ENCODE measurements around the gene ADAMTSL5.

ADAMTSL5 gene, protein sequence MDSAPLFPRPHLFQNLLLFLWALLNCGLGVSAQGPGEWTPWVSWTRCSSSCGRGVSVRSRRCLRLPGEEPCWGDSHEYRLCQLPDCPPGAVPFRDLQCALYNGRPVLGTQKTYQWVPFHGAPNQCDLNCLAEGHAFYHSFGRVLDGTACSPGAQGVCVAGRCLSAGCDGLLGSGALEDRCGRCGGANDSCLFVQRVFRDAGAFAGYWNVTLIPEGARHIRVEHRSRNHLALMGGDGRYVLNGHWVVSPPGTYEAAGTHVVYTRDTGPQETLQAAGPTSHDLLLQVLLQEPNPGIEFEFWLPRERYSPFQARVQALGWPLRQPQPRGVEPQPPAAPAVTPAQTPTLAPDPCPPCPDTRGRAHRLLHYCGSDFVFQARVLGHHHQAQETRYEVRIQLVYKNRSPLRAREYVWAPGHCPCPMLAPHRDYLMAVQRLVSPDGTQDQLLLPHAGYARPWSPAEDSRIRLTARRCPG

DNA sequence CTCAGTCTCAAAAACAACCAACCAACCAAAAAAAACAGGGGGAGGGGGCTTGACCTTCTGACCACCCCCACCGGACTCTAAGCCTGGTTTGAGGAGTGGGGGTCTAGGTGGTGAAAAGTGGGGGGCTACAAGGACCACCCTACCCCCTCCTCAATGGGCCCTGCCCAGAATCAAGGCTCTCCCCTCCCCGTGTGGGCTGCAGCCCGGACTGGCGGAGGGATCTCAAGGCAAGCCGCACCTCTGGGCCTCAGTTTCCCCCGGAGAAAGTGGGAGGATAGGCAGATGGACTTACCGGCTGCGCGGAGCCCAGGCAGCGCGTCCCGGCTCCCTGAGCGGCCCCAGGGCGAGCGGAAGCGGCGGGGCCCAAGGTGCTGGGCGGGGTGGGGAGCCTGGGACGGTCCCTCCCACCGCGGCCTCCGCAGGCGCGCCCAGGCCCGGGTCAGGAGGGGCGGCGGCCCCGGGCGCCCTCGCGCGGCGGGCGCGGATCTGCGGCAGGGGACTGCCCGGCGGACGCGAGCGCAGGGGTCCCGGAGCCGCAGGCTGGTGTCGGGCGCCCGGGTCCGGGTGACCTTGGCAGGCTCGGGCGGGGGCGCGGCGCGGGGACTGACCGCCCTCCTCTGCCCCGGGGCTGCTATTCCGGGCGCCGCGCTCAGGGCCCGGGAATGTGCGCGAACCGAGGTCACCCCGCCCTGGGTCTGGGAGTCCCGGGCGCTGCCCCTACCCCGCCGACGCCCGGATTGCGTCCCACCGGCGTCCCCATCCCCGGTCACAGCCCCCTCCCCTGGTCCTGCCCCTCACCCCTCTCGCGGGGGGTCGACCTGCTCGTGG is at the start of gene ADAMTSL5:
TSS of gene ADAMTSL5 (minus strand) at position 349 of the 828 bp plus-strand sequence. CDS start 2,076 bp downstream, outside the sequence.
- Histone ChIP-seq H3K36me3 (no peaks in the 10 kb centered on the region), H3K9me3 (peaks cover 0 to 8% (median 0%) of the 10 kb centered on the region in 3 donors), H3K4me1 (peaks cover 0 to 33% (median 15%) of the 10 kb centered on the region in 4 donors), H3K27ac (peak within 1 kb of the TSS; percentile 15 to 51), H3K27me3 (peaks cover 0 to 61% of the 10 kb centered on the region in 2 donors), H3K4me3 (peak within 1 kb of the TSS; percentile 44 to 59)
- TF ChIP-seq, protein P1, sequence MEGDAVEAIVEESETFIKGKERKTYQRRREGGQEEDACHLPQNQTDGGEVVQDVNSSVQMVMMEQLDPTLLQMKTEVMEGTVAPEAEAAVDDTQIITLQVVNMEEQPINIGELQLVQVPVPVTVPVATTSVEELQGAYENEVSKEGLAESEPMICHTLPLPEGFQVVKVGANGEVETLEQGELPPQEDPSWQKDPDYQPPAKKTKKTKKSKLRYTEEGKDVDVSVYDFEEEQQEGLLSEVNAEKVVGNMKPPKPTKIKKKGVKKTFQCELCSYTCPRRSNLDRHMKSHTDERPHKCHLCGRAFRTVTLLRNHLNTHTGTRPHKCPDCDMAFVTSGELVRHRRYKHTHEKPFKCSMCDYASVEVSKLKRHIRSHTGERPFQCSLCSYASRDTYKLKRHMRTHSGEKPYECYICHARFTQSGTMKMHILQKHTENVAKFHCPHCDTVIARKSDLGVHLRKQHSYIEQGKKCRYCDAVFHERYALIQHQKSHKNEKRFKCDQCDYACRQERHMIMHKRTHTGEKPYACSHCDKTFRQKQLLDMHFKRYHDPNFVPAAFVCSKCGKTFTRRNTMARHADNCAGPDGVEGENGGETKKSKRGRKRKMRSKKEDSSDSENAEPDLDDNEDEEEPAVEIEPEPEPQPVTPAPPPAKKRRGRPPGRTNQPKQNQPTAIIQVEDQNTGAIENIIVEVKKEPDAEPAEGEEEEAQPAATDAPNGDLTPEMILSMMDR (IDR thresholded peaks at IDR 0.05): no peak
- intact Hi-C loops (cut with DNase I; ENCODE audit: low total_unique reads): no loop called here
- DNase-seq: no peak

DNA sequence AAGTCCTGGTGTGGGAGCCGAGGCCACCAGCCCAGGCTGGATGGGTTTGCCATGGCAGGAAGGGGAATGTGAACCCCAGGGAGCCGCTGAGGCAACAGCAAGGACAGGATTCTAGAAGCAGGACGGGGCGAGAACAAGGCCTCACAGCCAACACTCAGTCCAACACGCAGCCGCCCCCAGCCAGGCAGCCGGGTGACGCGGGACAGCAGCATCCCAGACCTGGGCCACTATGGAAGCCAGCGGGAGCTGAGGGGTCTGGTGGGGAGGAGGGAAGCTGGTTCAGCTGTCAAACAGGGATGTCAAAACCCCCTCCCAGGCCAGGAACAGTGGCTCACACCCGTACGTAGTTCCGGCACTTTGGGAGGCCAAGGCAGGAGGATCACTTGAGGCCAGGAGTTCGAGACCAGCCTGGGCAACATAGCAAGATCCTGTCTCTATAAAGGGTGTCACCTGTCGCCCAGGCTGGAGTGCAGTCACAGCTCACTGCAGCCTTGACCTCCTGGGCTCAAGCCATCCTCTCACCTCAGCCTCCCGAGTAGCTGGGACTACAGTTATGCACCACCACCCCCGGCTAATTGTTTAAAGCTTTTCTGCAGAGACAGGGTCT is 48.5 kb upstream of the ADAMTSL5 start:
- intact Hi-C loops (cut with DNase I; ENCODE audit: low total_unique reads): no loop called here
- Histone ChIP-seq H3K36me3 (peaks cover 0 to 9% (median 4%) of the 10 kb centered on the region in 3 donors), H3K9me3 (no peaks in the 10 kb centered on the region), H3K4me1 (peaks cover 0 to 9% (median 5%) of the 10 kb centered on the region in 4 donors), H3K27ac (no peak overlapping the region), H3K4me3 (no peak overlapping the region), H3K27me3 (no peaks in the 10 kb centered on the region)
- TF ChIP-seq, protein P1 (IDR thresholded peaks at IDR 0.05): no peak
- no peak for DNase-seq

DNA sequence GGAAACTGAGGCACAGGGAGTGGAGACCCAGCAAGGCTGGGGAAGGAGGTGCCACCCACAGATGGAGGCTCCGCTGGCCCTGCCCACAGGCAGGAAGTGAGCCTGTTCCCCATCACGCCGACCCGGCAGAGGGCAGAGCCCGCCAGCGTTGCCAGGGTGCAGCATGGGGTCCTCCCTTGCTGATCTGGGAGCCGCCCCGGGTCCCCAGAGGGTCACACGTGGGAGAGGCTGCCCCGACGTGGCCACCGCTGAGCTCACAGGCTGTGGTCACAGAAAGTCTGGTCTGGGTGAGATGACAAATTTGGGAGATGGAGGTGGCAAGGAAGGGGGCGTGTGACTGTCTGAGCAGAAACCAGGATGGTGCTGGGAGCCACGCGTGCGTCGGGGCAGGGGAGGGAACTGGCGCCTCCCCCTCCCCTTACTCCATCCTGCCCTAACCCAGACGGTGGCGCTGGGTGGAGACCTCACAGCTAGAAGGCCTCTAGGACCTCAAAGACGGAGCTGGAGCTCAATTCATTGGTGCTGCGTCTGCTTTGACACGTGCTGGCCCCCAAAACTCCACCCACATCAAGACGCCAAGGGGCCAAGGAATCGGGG is 47.6 kb upstream of the ADAMTSL5 start:
- intact Hi-C loops (cut with DNase I; ENCODE audit: low total_unique reads): no loop called here
- H3K27ac ChIP-seq: no peak overlapping the region
- H3K36me3 ChIP-seq: peaks cover 0 to 18% (median 8%) of the 10 kb centered on the region in 3 donors
- TF ChIP-seq, protein P1 (IDR thresholded peaks at IDR 0.05): no peak
- no peak overlapping the region for H3K4me3 ChIP-seq
- no peaks in the 10 kb centered on the region for H3K27me3 ChIP-seq
- H3K9me3 ChIP-seq: no peaks in the 10 kb centered on the region
- DNase-seq: no peak
- no peaks in the 10 kb centered on the region for H3K4me1 ChIP-seq

DNA sequence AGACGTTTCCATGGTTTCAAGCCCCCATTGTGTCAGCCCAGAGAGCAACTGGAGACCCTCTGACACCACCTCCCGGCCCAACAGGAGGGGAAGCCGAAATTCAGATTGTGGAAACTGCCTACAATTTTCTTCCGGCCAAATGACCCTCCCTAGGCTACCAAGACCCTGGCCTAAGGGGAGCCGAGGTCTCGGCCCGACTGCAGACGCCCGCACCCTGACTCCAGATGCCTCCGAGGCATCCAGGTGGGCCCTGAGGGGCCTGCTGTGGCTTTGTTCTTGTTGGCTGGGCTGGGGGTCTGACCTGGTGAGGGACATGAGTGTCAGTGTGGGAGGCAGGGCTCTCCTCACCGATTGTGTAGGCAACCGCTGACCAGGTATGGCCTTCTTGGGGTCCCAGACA is 45.7 kb upstream of the ADAMTSL5 start:
- no peaks in the 10 kb centered on the region for H3K9me3 ChIP-seq
- peaks cover 0 to 5% of the 10 kb centered on the region in 2 donors for H3K27me3 ChIP-seq
- H3K4me1 ChIP-seq: no peaks in the 10 kb centered on the region
- no peak overlapping the region for H3K4me3 ChIP-seq
- H3K36me3 ChIP-seq: peaks cover 0 to 23% (median 16%) of the 10 kb centered on the region in 3 donors
- H3K27ac ChIP-seq: no peak overlapping the region
- TF ChIP-seq, protein P1 (IDR thresholded peaks at IDR 0.05): no peak
- intact Hi-C loops (cut with DNase I; ENCODE audit: low total_unique reads): no loop called here
- no peak for DNase-seq
